GM12892 (cell line): ENCODE data around the gene BDNF.

Experiments used
- POLR2A ChIP-seq: IDR thresholded peaks from 2 replicates; pipeline ENCODE4 v1.6.1; 2011; ENCODE audit warnings: low read depth, low read length, control low read depth
- POLR2AphosphoS5 ChIP-seq: IDR thresholded peaks from 2 replicates; pipeline ENCODE4 v1.6.1; 2011; ENCODE audit warnings: low read depth, low read length, control low read depth
- TAF1 ChIP-seq: IDR thresholded peaks from 2 replicates; pipeline ENCODE4 v1.6.1; 2011; ENCODE audit warnings: low read depth, mild to moderate bottlenecking, control low read depth, low read length, borderline replicate concordance

DNA sequence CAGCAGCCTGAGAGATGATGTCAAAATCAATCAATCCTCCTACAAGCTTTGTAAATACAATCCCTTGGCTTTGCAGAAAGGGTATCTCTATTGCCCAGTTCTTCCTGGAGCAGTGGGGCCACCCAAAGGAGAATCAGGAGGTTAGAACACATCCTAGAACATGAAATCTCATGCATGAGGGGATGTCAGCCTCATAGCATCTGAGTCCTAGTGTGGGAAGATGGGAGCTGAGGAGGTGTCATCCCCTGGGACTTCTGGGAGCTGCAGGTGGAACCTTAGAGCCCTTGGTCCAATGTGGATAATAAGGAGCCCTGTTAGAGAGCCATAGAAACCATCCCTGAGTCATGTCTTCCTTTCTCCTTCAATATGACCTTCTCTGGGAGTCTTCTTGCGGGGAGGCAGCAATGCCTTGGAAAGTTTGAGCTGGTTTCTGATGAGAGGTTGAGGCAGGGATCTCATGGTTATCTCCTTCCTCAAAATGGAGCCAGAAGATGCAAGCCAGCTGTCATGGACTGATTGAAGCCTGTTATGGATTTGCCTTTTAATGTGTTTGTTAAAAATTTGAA lies 74.8 kb downstream of the BDNF start:
- TF ChIP-seq POLR2A (no peak), TAF1 (no peak), POLR2AphosphoS5 (no peak)
